ENCODE data around the gene WNK2. TPM values are rescaled to one million over a fixed set of nuclear protein-coding genes. Genes with fewer than 3 reads are reported as not detected.

The WNK2 gene
- total RNA-seq, 1 donor from 2014 or later: 123 TPM

DNA sequence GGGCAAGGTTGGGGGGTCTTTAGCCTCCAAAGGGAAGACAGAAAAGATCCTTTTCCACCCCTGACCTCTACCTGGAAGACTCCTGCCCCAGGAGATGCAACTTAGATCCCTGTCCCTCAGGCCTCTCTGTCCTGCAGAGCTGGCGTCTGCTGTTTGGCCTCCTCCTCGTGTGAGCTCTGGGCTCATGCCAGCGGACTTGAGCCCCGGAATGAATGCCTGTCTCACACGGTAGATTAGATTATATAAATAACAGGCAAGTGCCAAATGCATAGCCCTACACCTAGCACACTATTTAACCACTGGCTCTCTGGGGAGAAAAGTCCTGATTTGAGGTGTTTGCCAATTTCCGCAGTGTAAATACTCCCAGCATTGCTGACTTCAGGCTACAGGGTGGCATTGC lies 1.4 kb upstream of the WNK2 start:
- intact Hi-C loops (cut with DNase I): no loop called here
- DNase-seq (ENCODE audit: low spot score): no peak

- DNase-seq (ENCODE audit: low spot score): no peak
Observed at GRCh38 chr9:93183131-93183662, 742 bp upstream of the WNK2 start.

GRCh38 chr9:93184432-93185265 lies 710 bp downstream of the WNK2 start:
- no peak for DNase-seq (ENCODE audit: low spot score)
- intact Hi-C loops (cut with DNase I): no loop called here

More at GRCh38 chr9:93183131-93183662, 742 bp upstream of the WNK2 start:
- intact Hi-C loops (cut with DNase I): no loop called here

GRCh38 chr9:93185266-93186214 lies 1.6 kb downstream of the WNK2 start:
- DNase-seq (ENCODE audit: low spot score): no peak
- intact Hi-C loops (cut with DNase I): no loop called here

GRCh38 chr9:93186215-93186945 lies 2.4 kb downstream of the WNK2 start:
- intact Hi-C loops (cut with DNase I): no loop called here
- DNase-seq (ENCODE audit: low spot score): no peak

DNA sequence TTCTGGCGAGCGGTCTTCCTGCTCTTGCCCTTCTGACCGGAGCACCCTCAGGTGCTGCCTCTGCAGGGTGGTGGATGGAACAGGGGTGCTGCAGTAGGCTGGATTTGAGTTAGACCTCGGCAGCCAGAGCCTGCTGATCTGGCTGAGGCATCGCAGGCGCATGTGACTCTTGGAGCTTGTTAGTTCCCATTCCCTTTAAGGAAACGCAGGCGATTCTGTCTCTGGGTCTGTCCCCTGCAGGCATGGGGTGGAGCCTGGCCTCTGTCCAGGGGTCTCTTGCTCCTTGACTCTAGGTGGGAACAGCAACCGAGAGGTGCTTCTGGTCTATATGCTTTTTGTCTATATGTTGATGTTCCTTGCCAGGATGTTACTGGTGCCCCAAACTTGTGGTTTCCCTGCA lies 3.1 kb downstream of the WNK2 start:
- peak; percentile 83 for DNase-seq (ENCODE audit: low spot score)
- intact Hi-C loops (cut with DNase I): loop anchor here (1.0 kb wide), 1 partner anchor 19 kb away; no protein-coding TSS in a partner anchor

- DNase-seq (ENCODE audit: low spot score): no peak
- intact Hi-C loops (cut with DNase I): loop anchor here (1.0 kb wide), 1 partner anchor 19 kb away; no protein-coding TSS in a partner anchor
Observed at GRCh38 chr9:93187574-93187973, 3.6 kb downstream of the WNK2 start.

DNA sequence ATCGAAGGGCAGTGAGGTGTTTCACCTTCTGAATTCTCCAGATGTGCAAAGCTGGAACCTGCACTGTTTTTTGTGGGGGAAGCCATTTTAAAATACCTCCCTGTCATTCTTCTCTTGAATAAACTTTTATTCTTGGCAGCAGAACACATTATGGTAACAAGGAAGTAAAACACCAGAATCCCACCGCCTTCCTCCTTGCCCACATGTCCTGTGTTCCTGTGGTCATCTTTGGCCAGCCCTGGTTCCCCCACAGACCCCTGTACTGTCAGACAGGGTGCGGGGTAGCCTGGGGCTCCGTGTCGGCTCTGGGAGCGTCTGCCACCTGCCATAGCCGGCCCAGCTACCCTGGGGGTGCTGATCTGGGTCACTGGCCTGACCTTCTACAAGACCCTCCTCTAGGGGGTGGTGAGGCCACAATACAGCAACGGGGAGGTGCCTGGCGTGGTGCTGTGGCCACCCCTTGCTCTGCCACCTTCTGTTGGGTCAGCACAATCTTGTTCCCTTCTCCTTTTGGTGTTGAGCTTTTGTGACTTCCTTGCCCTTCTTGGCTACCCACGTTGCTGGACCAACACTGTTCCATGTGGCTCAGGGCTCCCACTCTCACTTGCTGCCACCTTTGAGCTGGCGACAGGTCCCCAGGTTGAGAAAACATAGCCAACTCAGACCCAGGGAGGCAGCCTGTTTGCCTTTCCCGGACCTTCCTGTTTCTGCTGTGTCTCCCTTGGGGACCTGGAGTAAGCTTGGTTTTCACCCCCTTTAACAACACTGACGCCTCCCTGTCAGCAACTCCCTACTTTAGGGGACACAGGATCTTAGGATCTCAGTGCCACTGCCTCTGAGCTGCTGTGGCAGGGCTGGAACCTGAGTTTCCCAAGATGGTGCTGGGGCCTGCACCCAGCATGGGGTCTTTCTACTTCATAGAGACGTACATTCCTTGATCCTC lies 4.8 kb downstream of the WNK2 start:
- intact Hi-C loops (cut with DNase I): no loop called here
- no peak for DNase-seq (ENCODE audit: low spot score)

GRCh38 chr9:93189369-93190132 lies 5.6 kb downstream of the WNK2 start:
- intact Hi-C loops (cut with DNase I): no loop called here
- no peak for DNase-seq (ENCODE audit: low spot score)

DNA sequence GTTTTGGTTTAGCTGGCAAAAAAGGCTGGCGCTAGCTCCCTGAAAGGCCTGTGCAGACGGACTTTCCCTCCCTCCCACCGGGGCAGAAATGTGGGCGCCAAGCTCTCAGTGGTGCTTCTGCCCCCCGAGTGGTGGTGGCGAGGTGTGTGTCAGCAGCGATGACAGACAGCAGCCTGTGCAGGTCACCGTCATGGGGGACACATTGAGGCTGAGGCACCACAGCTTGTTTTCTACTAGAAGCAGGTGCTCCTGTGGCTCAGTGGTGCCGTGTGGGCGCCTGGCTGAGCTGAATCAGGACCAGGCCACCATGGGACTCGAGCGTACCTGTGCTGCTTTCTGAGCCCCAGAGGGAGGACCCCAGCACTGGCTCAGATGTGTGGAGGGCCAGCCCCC lies 6.2 kb downstream of the WNK2 start:
- DNase-seq (ENCODE audit: low spot score): no peak
- intact Hi-C loops (cut with DNase I): no loop called here

DNA sequence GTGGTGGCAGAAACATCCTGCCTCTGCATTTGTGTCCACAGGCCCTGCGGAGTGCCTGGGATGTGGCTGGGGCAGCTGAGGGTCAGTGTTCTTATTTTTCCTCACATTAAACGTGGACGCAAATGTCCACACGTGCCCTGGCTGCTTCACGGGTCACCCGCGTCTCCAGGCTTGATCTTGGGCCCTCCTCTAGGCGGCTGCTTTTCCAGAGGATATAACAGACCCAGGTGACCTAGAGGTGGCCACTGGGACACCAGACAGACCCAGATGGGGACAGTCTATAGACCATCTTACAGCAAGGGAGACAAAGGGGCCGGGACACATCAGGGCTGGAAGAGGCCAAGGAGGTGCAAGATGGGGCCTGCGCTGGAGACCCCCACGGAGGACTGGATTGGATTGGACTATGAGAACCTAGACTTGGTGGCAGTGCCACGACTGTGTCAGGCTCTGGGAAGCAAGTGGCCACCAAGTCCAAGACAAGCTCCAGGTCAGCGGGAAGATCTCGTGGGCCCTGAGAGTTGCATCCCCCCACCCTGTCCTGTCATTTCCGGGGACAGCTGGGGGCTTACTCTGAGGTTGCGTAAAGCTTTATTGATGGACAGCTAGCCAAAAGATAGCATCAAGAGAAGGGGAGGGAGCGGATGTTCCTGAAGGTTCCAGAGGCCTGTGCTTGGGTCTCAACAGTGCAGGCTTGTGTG lies 6.9 kb downstream of the WNK2 start:
- DNase-seq (ENCODE audit: low spot score): no peak
- intact Hi-C loops (cut with DNase I): no loop called here

DNA sequence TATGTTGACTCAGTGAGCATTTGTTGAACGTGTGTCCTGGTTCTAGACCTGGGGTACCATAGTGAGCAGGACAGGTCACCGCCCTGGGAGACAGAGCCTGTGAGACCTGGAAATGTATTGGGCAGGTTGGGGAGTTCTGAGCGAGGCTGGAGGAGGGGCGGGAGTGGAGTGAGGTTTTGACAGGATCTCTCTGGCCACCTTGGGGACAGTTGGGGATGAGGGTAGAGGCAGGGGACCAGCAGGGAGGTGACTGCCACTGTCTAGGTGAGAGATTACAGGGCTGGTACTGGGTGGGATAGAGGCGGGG lies 7.4 kb downstream of the WNK2 start:
- DNase-seq (ENCODE audit: low spot score): no peak
- intact Hi-C loops (cut with DNase I): no loop called here

GRCh38 chr9:93192721-93193387 lies 8.9 kb downstream of the WNK2 start:
- intact Hi-C loops (cut with DNase I): no loop called here
- no peak for DNase-seq (ENCODE audit: low spot score)

DNA sequence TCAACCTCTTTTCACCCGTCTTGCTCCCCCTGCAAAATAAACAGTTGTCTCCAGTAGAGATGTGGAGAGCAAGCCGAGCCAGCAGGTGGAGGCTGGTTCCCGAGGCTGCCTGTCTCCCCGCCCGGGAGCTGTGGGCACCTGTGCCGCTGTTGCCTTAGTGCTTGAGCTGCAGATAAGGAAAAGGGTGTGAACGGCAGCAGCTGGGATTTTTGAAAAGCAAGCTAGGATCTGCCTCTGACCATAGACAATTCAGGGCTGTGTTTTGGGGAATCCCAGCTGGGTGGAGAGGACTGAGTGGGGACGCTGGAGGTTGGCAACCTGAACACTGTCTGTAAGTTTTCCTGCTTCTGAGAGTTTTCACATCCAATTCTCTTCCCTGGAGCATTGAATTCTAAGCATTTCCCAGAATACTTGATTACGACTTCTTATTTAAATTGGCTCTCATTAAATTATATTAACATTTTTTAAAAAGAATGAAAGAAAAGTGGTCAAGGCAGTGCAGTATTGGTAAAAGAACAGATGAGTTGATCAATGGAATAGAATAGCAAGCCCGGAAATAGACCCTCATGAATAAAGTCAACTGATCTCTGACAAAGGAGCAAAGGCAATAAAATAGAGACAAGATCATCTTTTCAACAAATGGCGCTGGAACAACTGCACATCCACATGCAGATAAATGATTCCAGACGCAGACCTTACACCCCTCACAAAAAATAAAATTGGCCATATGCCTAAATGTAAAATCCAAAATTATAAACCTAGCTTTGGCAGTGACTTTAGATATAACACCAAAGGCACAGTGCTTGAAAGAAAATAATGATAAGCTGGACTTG lies 9.7 kb downstream of the WNK2 start:
- intact Hi-C loops (cut with DNase I): no loop called here
- DNase-seq (ENCODE audit: low spot score): no peak

DNA sequence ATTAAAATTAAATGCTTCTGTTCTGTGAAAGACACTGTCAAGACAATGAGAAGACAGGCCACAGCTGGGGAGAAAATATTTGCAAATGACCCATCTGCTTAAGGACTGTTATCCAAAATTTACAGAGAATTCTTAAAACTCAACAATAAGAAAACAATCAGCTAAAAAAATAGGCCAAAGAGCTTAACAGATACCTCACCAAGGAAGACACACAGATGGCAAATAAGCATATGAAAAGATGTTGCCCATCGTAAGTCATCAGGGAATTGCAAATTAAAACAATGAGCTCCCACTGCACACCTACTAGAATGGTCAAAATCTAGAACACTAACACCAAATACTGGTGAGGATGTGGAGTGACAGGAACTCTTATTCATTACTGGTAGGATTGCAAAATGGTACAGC lies 10.3 kb downstream of the WNK2 start:
- DNase-seq (ENCODE audit: low spot score): no peak
- intact Hi-C loops (cut with DNase I): no loop called here

DNA sequence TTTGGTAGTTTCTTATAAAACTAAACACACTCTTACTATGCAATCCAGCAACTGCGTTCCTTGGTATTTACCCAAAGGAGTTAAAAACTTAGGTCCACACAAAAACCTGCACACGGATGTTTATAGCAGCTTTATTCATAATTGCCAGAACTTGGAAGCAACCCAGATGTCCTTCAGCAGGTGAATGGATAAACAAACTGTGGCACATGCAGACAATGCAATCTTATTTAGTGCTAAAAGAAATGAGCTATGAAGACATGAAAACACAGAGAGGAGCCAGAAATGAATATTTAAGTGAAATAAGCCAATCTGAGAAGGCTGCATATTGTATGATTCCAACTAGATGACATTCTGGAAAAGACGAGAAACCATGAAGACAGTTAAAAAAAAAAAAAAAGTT lies 10.7 kb downstream of the WNK2 start:
- intact Hi-C loops (cut with DNase I): no loop called here

More for the DNA sequence above, 10.7 kb downstream of the WNK2 start:
- no peak for DNase-seq (ENCODE audit: low spot score)

Measured in cardiac septum (tissue), 1 donor.